NCI-H2196 (cell line): ENCODE results near the gene TXK.

ENCODE experiments used
- DNase-seq: peaks from one replicate; lab custom pipeline; 2025; ENCODE audit not compliant: unreplicated experiment; lab: John Stamatoyannopoulos, UW

Gene TXK

GRCh38 chr4:48025005-48025404, 109.0 kb downstream of the TXK start:
- no peak for DNase-seq

DNA sequence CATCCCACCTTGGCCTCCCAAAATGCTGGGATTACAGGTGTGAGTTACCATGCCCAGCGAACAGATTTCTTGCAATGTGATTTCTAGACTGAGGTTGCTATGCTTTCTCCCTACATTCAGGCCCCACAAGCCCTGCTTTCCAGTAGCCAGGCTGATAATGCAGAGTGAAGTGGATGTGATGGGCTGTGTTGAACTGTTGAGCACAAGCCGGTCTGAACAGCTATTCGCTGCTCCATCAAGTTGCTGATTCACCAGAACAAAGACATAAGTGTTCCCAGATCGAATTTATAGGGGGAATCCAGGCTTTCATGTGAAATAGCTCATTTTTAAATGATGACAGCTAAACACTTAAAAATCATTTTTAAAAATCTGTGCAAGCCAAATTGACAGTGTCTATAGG, 109.5 kb downstream of the TXK start:
- DNase-seq = no peak

GRCh38 chr4:48022192-48022799, 111.8 kb downstream of the TXK start:
- DNase-seq = no peak

- no peak for DNase-seq
Observed at GRCh38 chr4:48021100-48021499, 113.0 kb downstream of the TXK start.

GRCh38 chr4:48018112-48018511, 115.9 kb downstream of the TXK start:
- no peak for DNase-seq

- DNase-seq = no peak
Observed at GRCh38 chr4:48017108-48017571, 116.9 kb downstream of the TXK start.
